Stimulated activated CD4-positive, alpha-beta T cell treated with anti-CD3 and anti-CD28 coated beads, Interleukin-1b, Interleukin-23, amount 100 ng/mL, for 1 hour (primary cell): ENCODE results near the gene HOXA3.

Experiments used
- DNase-seq, 2 donors: peaks; one replicate each; pipeline ENCODE4 v3.0.0-alpha.2; 2020; ENCODE audit warnings: low read depth in 2 of 2

HOXA3 gene

GRCh38 chr7:27129729-27130539 lies 22.4 kb downstream of the HOXA3 start:
- DNase-seq = no peak

GRCh38 chr7:27128776-27129728 lies 23.3 kb downstream of the HOXA3 start:
- DNase-seq = no peak

GRCh38 chr7:27128034-27128433 lies 24.3 kb downstream of the HOXA3 start:
- no peak for DNase-seq

GRCh38 chr7:27126596-27127327 lies 25.6 kb downstream of the HOXA3 start:
- no peak for DNase-seq

- no peak for DNase-seq
These were observed 26.4 kb downstream of the HOXA3 start for GRCh38 chr7:27125986-27126394.

- no peak for DNase-seq
These were observed 27.3 kb downstream of the HOXA3 start for GRCh38 chr7:27124902-27125689.

- no peak for DNase-seq
These were observed 28.1 kb downstream of the HOXA3 start for GRCh38 chr7:27124096-27124901.

- no peak for DNase-seq
These were observed 28.8 kb downstream of the HOXA3 start for GRCh38 chr7:27123477-27124053.

GRCh38 chr7:27123007-27123476 lies 29.3 kb downstream of the HOXA3 start:
- DNase-seq = no peak

GRCh38 chr7:27122077-27122910 lies 30.1 kb downstream of the HOXA3 start:
- DNase-seq = no peak

GRCh38 chr7:27121684-27122076 lies 30.7 kb downstream of the HOXA3 start:
- no peak for DNase-seq

GRCh38 chr7:27119412-27119911 lies 32.9 kb downstream of the HOXA3 start:
- no peak for DNase-seq

GRCh38 chr7:27118580-27118979 lies 33.8 kb downstream of the HOXA3 start:
- DNase-seq = no peak

- DNase-seq = no peak
These were observed 34.4 kb downstream of the HOXA3 start for GRCh38 chr7:27117887-27118491.

- DNase-seq = no peak
These were observed 35.2 kb downstream of the HOXA3 start for GRCh38 chr7:27116962-27117886.

GRCh38 chr7:27116031-27116961 lies 36.1 kb downstream of the HOXA3 start:
- DNase-seq = no peak
